HG03457 (cell line): ENCODE results near the gene ANK3.

Source experiments
- ATAC-seq: cut with Tn5 transposase; IDR thresholded peaks from one replicate; pipeline ENCODE4 v1.9.1; 2021; ENCODE audit warnings: moderate number of reproducible peaks; ENCODE audit not compliant: unreplicated experiment

Gene ANK3

GRCh38 chr10:60380781-60381180 is 8.9 kb downstream of the ANK3 start:
- no peak for ATAC-seq

GRCh38 chr10:60377955-60378354 is 11.7 kb downstream of the ANK3 start:
- no peak for ATAC-seq

GRCh38 chr10:60377042-60377352 is 12.7 kb downstream of the ANK3 start:
- ATAC-seq: no peak

GRCh38 chr10:60376221-60377041 is 13.2 kb downstream of the ANK3 start:
- no peak for ATAC-seq

GRCh38 chr10:60375293-60376004 is 14.2 kb downstream of the ANK3 start:
- no peak for ATAC-seq

DNA sequence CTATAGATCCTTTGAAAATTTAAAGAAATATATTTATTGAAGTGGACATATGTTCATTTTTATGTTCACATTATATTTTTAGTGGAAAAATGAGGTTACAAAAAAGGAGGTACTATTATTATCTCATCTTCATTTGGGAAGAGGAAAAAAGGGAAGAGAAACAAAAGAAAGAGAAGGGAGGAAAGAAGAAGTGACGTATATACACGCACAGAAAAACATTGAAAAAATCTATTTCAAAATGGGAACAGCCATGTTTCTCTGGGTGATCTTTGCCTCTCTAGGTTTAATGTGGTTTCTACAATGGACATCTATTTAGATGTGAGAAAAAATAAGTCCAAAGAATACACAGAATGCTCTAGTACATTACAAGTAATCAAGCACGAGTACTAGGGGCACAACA is 14.8 kb downstream of the ANK3 start:
- ATAC-seq: no peak

DNA sequence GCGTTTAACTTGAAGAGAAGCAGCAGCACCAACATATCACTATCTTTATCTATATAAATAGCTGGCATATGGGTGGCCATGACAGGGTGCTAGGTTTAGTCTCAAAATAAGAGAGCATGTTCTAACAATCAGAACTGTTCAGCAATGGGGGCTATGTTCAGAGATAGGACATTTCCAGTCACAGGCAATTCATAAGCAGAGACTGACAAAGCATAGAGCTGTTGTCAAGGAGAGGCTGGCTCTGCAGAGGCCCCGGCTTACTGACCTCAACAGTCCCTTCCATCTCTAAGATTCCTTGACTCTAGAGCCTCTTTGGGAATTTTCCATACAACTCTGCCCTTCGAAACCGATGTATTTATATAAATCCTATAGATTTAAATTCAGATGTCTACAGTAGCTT is 17.2 kb downstream of the ANK3 start:
- no peak for ATAC-seq

- no peak for ATAC-seq
Measured at GRCh38 chr10:60369547-60369930, 20.1 kb downstream of the ANK3 start.

DNA sequence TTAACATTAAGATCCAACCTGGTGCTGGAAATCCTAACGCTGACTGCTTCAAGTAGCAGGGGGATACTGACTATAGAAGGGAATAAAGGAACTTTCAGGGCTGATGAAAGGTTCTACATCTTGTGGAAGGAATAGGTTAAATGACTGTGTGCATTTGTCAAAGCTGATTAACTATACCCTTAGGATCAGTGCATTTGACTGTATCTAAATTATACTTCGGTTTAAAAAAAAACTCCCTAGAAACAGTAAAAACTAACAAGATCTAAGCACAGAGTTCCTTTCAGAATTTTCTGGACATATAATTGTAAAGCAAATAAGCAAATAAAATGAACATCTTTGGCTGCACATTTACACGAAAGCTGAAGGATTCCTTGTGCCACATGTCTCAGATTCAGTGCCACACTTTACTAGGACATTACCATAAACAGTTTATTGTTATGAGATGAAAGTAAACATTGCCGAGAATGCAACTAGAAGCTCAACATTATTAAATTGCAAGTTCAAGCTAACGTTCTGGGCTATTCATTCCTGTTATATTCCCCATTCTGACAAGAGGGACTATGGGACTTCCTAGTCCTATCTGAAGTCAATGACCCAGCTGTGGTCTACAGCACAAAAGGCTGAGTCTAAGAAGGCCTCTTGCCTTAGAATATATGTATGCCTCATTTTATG is 20.7 kb downstream of the ANK3 start:
- no peak for ATAC-seq

- no peak for ATAC-seq
Measured at GRCh38 chr10:60367901-60368300, 21.8 kb downstream of the ANK3 start.

DNA sequence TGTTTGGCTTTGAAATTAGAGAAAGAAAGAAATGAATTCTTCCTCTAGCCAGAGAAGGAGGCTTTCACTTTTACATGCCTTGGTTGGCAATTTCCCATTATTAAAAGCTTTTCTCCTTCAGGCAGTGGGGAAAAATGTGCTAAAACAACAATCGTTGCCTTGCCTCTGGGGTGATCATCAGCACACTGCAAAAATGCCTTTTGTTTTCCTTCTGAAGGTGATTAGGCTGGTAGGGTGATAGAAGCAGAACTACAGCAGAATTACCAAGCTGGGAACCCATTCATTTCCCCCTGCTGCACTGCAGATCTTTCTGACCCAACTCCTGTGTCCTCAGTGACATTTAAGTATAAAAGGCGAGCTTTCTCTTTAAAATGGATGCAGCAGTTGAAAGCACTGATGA is 22.2 kb downstream of the ANK3 start:
- no peak for ATAC-seq

- no peak for ATAC-seq
Measured at GRCh38 chr10:60367024-60367423, 22.7 kb downstream of the ANK3 start.

DNA sequence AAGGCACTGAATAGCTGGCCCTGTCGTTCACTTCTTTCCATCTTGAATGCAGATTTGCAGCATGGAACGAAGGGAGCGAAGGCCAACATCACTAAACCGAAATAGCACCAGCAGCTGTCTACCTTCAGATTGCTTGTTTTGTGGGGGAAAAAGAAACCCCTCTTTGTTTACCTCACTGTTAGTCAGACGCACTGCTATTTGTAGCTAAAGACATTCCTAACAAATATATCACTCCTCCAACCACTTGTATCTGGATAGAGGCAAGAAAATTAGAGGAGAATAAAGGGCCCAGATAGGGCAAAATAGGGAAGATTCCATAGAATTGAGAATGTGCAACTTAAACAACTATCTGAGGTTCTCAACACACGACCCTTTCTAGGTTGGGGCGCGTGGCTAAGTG is 26.5 kb downstream of the ANK3 start:
- no peak for ATAC-seq

- ATAC-seq: no peak
Measured at GRCh38 chr10:60362461-60362860, 27.2 kb downstream of the ANK3 start.

DNA sequence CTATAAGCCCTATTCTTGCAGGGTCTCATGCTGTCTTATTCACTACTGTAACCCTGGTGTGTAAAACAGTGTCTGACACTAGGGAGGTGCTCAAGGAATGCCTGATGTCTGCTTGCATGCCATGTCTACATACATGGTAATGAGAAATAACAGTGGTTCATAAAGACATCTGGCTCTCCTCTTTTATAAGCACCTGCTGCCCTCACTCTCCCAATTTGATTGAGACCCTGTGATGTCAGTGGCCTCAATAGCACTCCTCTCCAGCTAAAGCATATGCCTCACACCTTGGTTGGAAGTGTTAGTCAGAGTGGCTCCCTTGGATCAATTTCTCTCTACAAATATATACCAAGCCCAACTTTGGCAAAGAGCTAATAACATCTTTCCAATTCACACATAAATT is 30.6 kb downstream of the ANK3 start:
- ATAC-seq: no peak

DNA sequence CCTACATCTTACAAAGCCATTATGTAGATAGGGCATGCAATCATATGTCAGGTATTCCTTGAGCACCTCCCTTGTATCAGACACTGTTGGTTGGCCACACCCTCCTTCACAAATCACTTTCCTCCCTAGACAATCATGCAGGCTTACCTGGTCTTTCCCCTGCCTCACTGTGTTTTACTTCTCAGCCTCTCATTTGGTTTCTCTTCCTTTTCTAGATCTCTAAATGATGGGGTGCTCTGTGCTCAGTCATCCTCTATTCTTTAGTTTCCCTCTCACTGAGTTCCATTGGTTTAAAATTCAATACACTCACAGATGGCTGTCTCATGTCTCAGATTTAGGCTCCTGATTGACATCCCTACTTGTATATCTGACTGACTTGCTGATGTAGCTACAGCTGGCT is 31.4 kb downstream of the ANK3 start:
- ATAC-seq: peak; percentile 91

GRCh38 chr10:60353519-60354258 is 36.0 kb downstream of the ANK3 start:
- ATAC-seq: no peak

DNA sequence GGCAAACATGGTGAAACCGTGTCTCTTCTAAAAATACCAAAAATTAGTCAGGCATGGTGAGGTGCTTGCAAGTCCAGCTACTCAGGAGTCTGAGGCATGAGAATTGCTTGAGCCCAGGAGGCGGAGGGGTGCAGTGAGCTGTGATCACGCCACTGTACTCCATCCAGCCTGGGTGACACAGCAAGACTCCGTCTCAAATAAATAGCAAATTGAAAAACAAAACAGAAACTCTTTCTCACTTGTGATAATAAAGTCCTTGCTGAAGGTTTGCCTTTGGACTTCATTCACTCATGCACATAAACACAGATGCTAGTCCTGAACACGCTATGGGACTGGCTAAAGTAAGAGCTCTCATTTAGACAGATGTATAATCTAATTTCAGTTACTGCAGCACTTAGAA is 37.6 kb downstream of the ANK3 start:
- no peak for ATAC-seq

GRCh38 chr10:60351191-60351853 is 38.4 kb downstream of the ANK3 start:
- ATAC-seq: peak; percentile 54

- ATAC-seq: no peak
Measured at GRCh38 chr10:60350400-60350799, 39.3 kb downstream of the ANK3 start.

DNA sequence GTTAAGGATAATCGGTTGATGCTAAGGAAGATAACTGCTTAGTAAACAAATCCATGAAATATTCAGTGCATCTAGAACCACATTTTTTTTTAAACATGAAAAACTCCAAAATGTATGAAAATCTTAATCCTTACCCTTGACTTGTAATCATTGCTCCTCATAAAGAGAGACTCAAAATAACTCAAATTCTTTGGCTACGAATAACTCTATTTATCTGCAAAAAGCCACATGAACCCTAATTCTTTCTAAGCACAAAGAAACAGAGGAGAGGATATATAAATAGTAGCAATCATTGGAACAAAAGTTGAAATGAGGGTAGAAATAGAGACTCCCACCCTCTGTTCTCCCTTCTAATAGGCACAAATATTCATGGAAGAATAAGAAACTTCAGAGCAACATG is 40.2 kb downstream of the ANK3 start:
- ATAC-seq: no peak
